ENCODE measurements around the gene LRP3.
"Not testable (repeated sequence)": the region's sequence is repeated elsewhere in the genome, so short reads cannot be mapped to it uniquely, and the experiment has no call there.

LRP3 gene

GRCh38 chr19:33203529-33203928 is 9.4 kb downstream of the LRP3 start:
- no peak for DNase-seq

GRCh38 chr19:33204136-33204973 is 10.2 kb downstream of the LRP3 start:
- no peak for DNase-seq

GRCh38 chr19:33205110-33205509 is 11.0 kb downstream of the LRP3 start:
- DNase-seq = no peak

- DNase-seq = no peak
These were observed 11.6 kb downstream of the LRP3 start for GRCh38 chr19:33205531-33206260.

GRCh38 chr19:33206261-33207039 is 12.3 kb downstream of the LRP3 start:
- DNase-seq = no peak

GRCh38 chr19:33207040-33207620 is 13.0 kb downstream of the LRP3 start:
- DNase-seq = no peak

- DNase-seq = no peak
These were observed 13.8 kb downstream of the LRP3 start for GRCh38 chr19:33207903-33208302.

GRCh38 chr19:33208371-33208895 is 14.3 kb downstream of the LRP3 start:
- DNase-seq = no peak

GRCh38 chr19:33208904-33209849 is 15.0 kb downstream of the LRP3 start:
- DNase-seq = no peak

GRCh38 chr19:33209850-33210230 is 15.7 kb downstream of the LRP3 start:
- DNase-seq = not testable (repeated sequence)

- no peak for DNase-seq
These were observed 16.3 kb downstream of the LRP3 start for GRCh38 chr19:33210266-33210940.

- no peak for DNase-seq
These were observed 17.8 kb downstream of the LRP3 start for GRCh38 chr19:33211794-33212435.

- no peak for DNase-seq
These were observed 18.5 kb downstream of the LRP3 start for GRCh38 chr19:33212436-33213172.

GRCh38 chr19:33214596-33214995 is 20.5 kb downstream of the LRP3 start:
- DNase-seq = no peak

GRCh38 chr19:33215438-33216197 is 21.5 kb downstream of the LRP3 start:
- DNase-seq = no peak

GRCh38 chr19:33216198-33216830 is 22.2 kb downstream of the LRP3 start:
- DNase-seq = no peak

GRCh38 chr19:33217881-33218280 is 23.8 kb downstream of the LRP3 start:
- no peak for DNase-seq

GRCh38 chr19:33219261-33219815 is 25.2 kb downstream of the LRP3 start:
- DNase-seq = no peak
